GM12864 (cell line): ENCODE measurements around the gene DDA1.

Source experiments
- DNase-seq: peaks from one replicate; pipeline ENCODE4 v3.0.0-alpha.2; 2011; ENCODE audit warnings: low read depth
- H3K4me3 ChIP-seq: 2 replicates; pipeline ENCODE4 v1.5.1; 2011; ENCODE audit warnings: mild to moderate bottlenecking, low read depth, low read length, control low read depth
- CTCF ChIP-seq: IDR thresholded peaks from 2 replicates; pipeline ENCODE4 v1.5.1; 2011; ENCODE audit warnings: low read depth, mild to moderate bottlenecking, moderate library complexity, low read length, control low read depth, inconsistent platforms; ENCODE audit errors: missing control alignments

DDA1 gene

GRCh38 chr19:17365361-17365760, 56.0 kb downstream of the DDA1 start:
- no peak for DNase-seq
- no peak overlapping the region for H3K4me3 ChIP-seq
- TF ChIP-seq CTCF = no peak

GRCh38 chr19:17370026-17370587, 60.7 kb downstream of the DDA1 start:
- peak; percentile 84 for DNase-seq
- H3K4me3 ChIP-seq = peak overlapping the region; percentile 12; the same call in 1 of the 2 replicates
- TF ChIP-seq CTCF = no peak
